ENCODE results near the gene ANKRD12.

GRCh38 chr18:9217743-9218451, 81.3 kb downstream of the ANKRD12 start:
- TF ChIP-seq CTCF (IDR thresholded peaks at IDR 0.05), result no peak
- no peak for TF ChIP-seq EP300 (IDR thresholded peaks at IDR 0.05)

All from sigmoid colon (tissue), 4 donors.